ENCODE data around the gene HOXA5.

DNA sequence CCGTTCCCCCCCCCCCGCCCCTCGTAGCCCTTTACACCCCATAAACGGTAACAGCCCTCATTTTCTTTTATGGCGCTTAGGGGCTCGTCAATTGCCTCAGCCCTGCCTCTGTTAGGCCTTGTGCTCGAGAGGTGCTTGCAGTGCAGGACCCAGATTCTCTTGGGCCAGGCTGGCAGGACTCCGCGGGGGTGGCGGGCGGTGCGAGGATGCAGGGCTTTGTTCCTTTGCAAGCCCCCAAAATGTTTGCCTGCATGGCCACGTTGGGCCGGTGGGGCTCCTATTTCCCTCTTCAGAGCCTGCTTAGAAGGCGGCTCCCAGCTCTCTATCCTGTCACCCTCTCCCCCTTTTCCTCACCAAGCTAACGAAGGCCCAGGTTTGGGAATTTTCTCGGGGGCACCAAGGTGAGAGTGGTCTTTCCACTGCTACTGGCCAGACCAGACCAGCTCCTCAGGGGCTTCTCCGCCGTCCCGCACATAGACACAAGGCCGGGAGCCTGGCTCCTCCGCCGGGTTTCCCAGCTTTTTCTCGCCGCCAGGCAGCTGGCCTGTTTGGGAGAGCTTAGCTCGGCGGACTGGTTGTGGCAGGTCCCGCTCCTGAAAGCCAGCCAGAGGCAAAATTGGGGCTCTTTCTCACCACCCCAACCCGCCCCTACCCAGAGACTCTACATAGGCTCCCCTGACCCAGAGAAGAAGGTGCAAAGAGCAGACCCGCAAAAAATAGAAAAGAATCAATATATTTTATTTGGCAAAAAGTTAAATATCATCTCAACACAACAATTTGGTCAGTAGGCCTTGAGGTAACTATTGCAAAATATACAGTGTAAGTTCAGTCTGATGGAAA is 18.5 kb upstream of the HOXA5 start:
- TF ChIP-seq POLR2A (IDR thresholded peaks at IDR 0.05; ENCODE audit: low read length) = no peak
- no peak for TF ChIP-seq GATA1 (IDR thresholded peaks at IDR 0.05; ENCODE audit: low read depth, low read length)

All from erythroblast (primary cell).